ENCODE measurements around the gene PRRC2A. TPM values are rescaled to one million over a fixed set of nuclear protein-coding genes. Genes with fewer than 3 reads are reported as not detected.

Gene PRRC2A
- total and polyA plus RNA-seq, 4 donors: 73.7 to 157 (median 103) TPM

- DNase-seq (no peak), ATAC-seq (ENCODE audit: insufficient read depth, low FRiP score) (no peak)
- Histone ChIP-seq H3K36me3 (ENCODE audit: control insufficient read depth in 4 of 4, insufficient read depth in 4 of 4, low read length in 4 of 4) (peaks cover 46 to 71% (median 56%) of the 10 kb centered on the region in 4 donors), H3K9me3 (ENCODE audit: control insufficient read depth in 4 of 4, insufficient read depth in 3 of 4, low read length in 3 of 4) (no peaks in the 10 kb centered on the region), H3K27ac (ENCODE audit: low read depth in 1 of 2, low read length in 1 of 2) (no peak overlapping the region), H3K4me3 (no peak overlapping the region), H3K4me1 (ENCODE audit: control insufficient read depth in 5 of 5, insufficient read depth in 5 of 5, low read length in 5 of 5) (no peaks in the 10 kb centered on the region), H3K27me3 (ENCODE audit: control insufficient read depth in 3 of 3, insufficient read depth in 3 of 3, low read length in 2 of 3) (no peaks in the 10 kb centered on the region), H3K9ac (ENCODE audit: insufficient read depth in 1 of 2, low read length in 2 of 2) (no peak overlapping the region)
- WGBS, 2 donors: 89 to 96% methylated on average over 6 of the region's 6 CpGs
- TF ChIP-seq CTCF (IDR thresholded peaks at IDR 0.05; ENCODE audit: control extremely low read depth, extremely low read depth): no peak
Measured at GRCh38 chr6:31642798-31643570, 22.5 kb downstream of the PRRC2A start.

- WGBS, 2 donors: 93 to 96% methylated on average over 17 of the region's 17 CpGs
- no peak for TF ChIP-seq CTCF (IDR thresholded peaks at IDR 0.05; ENCODE audit: control extremely low read depth, extremely low read depth)
Measured at GRCh38 chr6:31643818-31644454, 23.4 kb downstream of the PRRC2A start.

GRCh38 chr6:31645325-31645724 lies 24.8 kb downstream of the PRRC2A start:
- DNase-seq (no peak), ATAC-seq (ENCODE audit: insufficient read depth, low FRiP score) (no peak)
- no peaks in the 10 kb centered on the region for H3K9me3 ChIP-seq (ENCODE audit: control insufficient read depth in 4 of 4, insufficient read depth in 3 of 4, low read length in 3 of 4)
- H3K4me1 ChIP-seq (ENCODE audit: control insufficient read depth in 5 of 5, insufficient read depth in 5 of 5, low read length in 5 of 5): no peaks in the 10 kb centered on the region
- H3K4me3 ChIP-seq: no peak overlapping the region
- no peaks in the 10 kb centered on the region for H3K27me3 ChIP-seq (ENCODE audit: control insufficient read depth in 3 of 3, insufficient read depth in 3 of 3, low read length in 2 of 3)
- H3K36me3 ChIP-seq (ENCODE audit: control insufficient read depth in 4 of 4, insufficient read depth in 4 of 4, low read length in 4 of 4): peaks cover 53 to 71% (median 62%) of the 10 kb centered on the region in 4 donors
- no peak for TF ChIP-seq CTCF (IDR thresholded peaks at IDR 0.05; ENCODE audit: control extremely low read depth, extremely low read depth)
- H3K27ac ChIP-seq (ENCODE audit: low read depth in 1 of 2, low read length in 1 of 2): no peak overlapping the region
- WGBS, 2 donors: 96 to 97% methylated on average over 9 of the region's 9 CpGs
- no peak overlapping the region for H3K9ac ChIP-seq (ENCODE audit: insufficient read depth in 1 of 2, low read length in 2 of 2)

More at GRCh38 chr6:31643818-31644454, 23.4 kb downstream of the PRRC2A start:
- Histone ChIP-seq H3K36me3 (ENCODE audit: control insufficient read depth in 4 of 4, insufficient read depth in 4 of 4, low read length in 4 of 4) (peaks cover 55 to 80% (median 63%) of the 10 kb centered on the region in 4 donors), H3K9me3 (ENCODE audit: control insufficient read depth in 4 of 4, insufficient read depth in 3 of 4, low read length in 3 of 4) (no peaks in the 10 kb centered on the region), H3K27ac (ENCODE audit: low read depth in 1 of 2, low read length in 1 of 2) (no peak overlapping the region), H3K4me1 (ENCODE audit: control insufficient read depth in 5 of 5, insufficient read depth in 5 of 5, low read length in 5 of 5) (no peaks in the 10 kb centered on the region), H3K27me3 (ENCODE audit: control insufficient read depth in 3 of 3, insufficient read depth in 3 of 3, low read length in 2 of 3) (no peaks in the 10 kb centered on the region), H3K4me3 (no peak overlapping the region), H3K9ac (ENCODE audit: insufficient read depth in 1 of 2, low read length in 2 of 2) (no peak overlapping the region)
- DNase-seq: no peak
- ATAC-seq (ENCODE audit: insufficient read depth, low FRiP score): no peak
